Measurements from ENCODE around the gene CELSR1. TPM values are rescaled to one million over a fixed set of nuclear protein-coding genes. Genes with fewer than 3 reads are reported as not detected.

Gene CELSR1
- total RNA-seq, 1 experiment from 2014 or later = 33.2 TPM

DNA sequence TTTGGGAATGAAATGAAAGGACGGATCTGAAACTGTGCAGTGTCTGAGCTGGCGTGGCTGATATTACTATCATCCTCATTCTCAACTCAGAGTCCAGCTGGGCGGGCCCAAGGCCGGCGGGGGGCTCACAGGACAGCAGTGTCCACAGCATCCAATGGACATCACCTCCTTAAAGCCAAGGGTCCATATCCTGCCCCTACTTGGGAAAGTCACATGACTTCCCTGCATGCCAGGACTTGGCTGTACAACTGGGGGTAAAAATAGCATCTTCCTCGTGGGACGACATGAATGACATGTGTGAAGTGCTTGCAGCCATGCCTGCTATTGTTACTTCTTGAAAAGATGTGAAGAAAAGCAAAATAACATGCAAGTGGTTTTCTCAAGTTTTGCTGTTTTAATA is 119.7 kb downstream of the CELSR1 start:
- H3K27me3 Mint-ChIP-seq (ENCODE audit: insufficient read depth, unreplicated experiment) = no peaks in the 10 kb centered on the region
- Histone ChIP-seq H3K27me3 (replicated peaks; ENCODE audit: control insufficient read depth, insufficient read depth, low read length) (no peaks in the 10 kb centered on the region), H3K9me3 (no peaks in the 10 kb centered on the region), H3K4me3 (ENCODE audit: low read depth, low read length) (no peak overlapping the region), H3K4me1 (no peaks in the 10 kb centered on the region; the same call in 1 of the 2 replicates), H3K36me3 (ENCODE audit: control insufficient read depth, insufficient read depth, low read length) (no peaks in the 10 kb centered on the region; the same call in 1 of the 2 replicates)
- no peak overlapping the region for H3K4me3 Mint-ChIP-seq (ENCODE audit: unreplicated experiment)
- ChIA-PET POLR2A (interaction anchor here (0.5 kb wide), 1 partner anchor 23 kb away, joined by 3 read pairs; no protein-coding TSS in a partner anchor), CTCF (no interaction called here)
- TF ChIP-seq CTCF (IDR thresholded peaks at IDR 0.05; ENCODE audit: insufficient read depth in 1 of 2, low read depth in 1 of 2, low read length in 1 of 2, severe bottlenecking in 1 of 2, unreplicated experiment in 1 of 2) = no peak
- no peak overlapping the region for H3K27ac Mint-ChIP-seq (ENCODE audit: unreplicated experiment)
- intact Hi-C loops (cut with micrococcal nuclease; ENCODE audit: unreplicated experiment) = no loop called here
- H3K36me3 Mint-ChIP-seq (ENCODE audit: insufficient read depth, unreplicated experiment) = no peaks in the 10 kb centered on the region
- H3K9me3 Mint-ChIP-seq (ENCODE audit: unreplicated experiment) = no peaks in the 10 kb centered on the region
- no TSS peak for BruUV-seq (replicated peaks)
- no peak for DNase-seq
- H3K4me1 Mint-ChIP-seq (ENCODE audit: low read depth, unreplicated experiment) = peaks cover 6% of the 10 kb centered on the region

DNA sequence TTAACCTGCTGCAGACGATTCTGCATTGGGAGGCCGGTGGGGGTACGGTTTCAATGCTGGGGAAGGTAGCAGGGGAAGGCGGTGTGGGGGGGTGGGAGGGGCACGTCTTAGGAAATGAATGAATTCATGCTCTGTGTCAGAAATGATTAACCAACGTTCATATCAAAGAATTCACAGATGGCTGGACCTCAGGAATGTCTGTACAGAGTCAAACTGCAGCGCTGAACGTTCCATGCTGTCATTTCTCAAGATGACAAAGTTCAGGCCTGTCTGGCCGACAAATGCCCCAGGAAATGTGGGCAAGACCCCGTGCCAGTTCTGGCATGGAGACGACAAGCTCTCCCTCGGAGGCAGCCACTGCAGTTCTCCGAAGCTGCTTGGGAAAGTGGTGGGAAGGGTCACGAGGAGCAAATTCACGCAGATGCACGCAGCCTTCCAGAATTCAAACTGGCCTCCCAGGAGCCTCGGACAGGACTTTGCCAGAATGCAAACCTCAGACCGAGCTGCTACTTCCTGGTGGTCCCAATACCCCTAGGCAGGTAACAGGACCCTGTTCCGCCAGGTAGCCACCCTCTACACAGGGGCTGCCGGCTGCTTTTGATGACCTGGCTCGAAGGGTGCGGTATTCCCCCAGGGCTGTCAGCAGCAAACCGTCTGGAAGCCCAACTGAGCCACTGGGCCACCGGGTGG is 120.4 kb downstream of the CELSR1 start:
- Mint-ChIP-seq H3K4me1 (ENCODE audit: low read depth, unreplicated experiment) (peaks cover 6% of the 10 kb centered on the region), H3K27ac (ENCODE audit: unreplicated experiment) (no peak overlapping the region), H3K36me3 (ENCODE audit: insufficient read depth, unreplicated experiment) (no peaks in the 10 kb centered on the region), H3K4me3 (ENCODE audit: unreplicated experiment) (no peak overlapping the region), H3K9me3 (ENCODE audit: unreplicated experiment) (no peaks in the 10 kb centered on the region), H3K27me3 (ENCODE audit: insufficient read depth, unreplicated experiment) (no peaks in the 10 kb centered on the region)
- ChIA-PET CTCF (no interaction called here), POLR2A (no interaction called here)
- H3K9me3 ChIP-seq = no peaks in the 10 kb centered on the region
- TF ChIP-seq CTCF (IDR thresholded peaks at IDR 0.05; ENCODE audit: insufficient read depth in 1 of 2, low read depth in 1 of 2, low read length in 1 of 2, severe bottlenecking in 1 of 2, unreplicated experiment in 1 of 2) = no peak
- no peaks in the 10 kb centered on the region; the same call in 1 of the 2 replicates for H3K36me3 ChIP-seq (ENCODE audit: control insufficient read depth, insufficient read depth, low read length)
- no TSS peak for BruUV-seq (replicated peaks)
- no peaks in the 10 kb centered on the region; the same call in 1 of the 2 replicates for H3K4me1 ChIP-seq
- intact Hi-C loops (cut with micrococcal nuclease; ENCODE audit: unreplicated experiment) = no loop called here
- no peaks in the 10 kb centered on the region for H3K27me3 ChIP-seq (replicated peaks; ENCODE audit: control insufficient read depth, insufficient read depth, low read length)
- no peak for DNase-seq
- no peak overlapping the region for H3K4me3 ChIP-seq (ENCODE audit: low read depth, low read length)

- intact Hi-C loops (cut with micrococcal nuclease; ENCODE audit: unreplicated experiment) = no loop called here
- Mint-ChIP-seq H3K27ac (ENCODE audit: unreplicated experiment) (no peak overlapping the region), H3K9me3 (ENCODE audit: unreplicated experiment) (no peaks in the 10 kb centered on the region), H3K36me3 (ENCODE audit: insufficient read depth, unreplicated experiment) (no peaks in the 10 kb centered on the region), H3K27me3 (ENCODE audit: insufficient read depth, unreplicated experiment) (no peaks in the 10 kb centered on the region), H3K4me3 (ENCODE audit: unreplicated experiment) (no peak overlapping the region), H3K4me1 (ENCODE audit: low read depth, unreplicated experiment) (peaks cover 6% of the 10 kb centered on the region)
- no peaks in the 10 kb centered on the region; the same call in 1 of the 2 replicates for H3K4me1 ChIP-seq
- H3K27me3 ChIP-seq (replicated peaks; ENCODE audit: control insufficient read depth, insufficient read depth, low read length) = no peaks in the 10 kb centered on the region
- no peak for DNase-seq
- POLR2A ChIA-PET = no interaction called here
- no peak for TF ChIP-seq CTCF (IDR thresholded peaks at IDR 0.05; ENCODE audit: insufficient read depth in 1 of 2, low read depth in 1 of 2, low read length in 1 of 2, severe bottlenecking in 1 of 2, unreplicated experiment in 1 of 2)
- CTCF ChIA-PET = no interaction called here
- BruUV-seq (replicated peaks) = no TSS peak
- H3K9me3 ChIP-seq = no peaks in the 10 kb centered on the region
- H3K4me3 ChIP-seq (ENCODE audit: low read depth, low read length) = no peak overlapping the region
- no peaks in the 10 kb centered on the region; the same call in 1 of the 2 replicates for H3K36me3 ChIP-seq (ENCODE audit: control insufficient read depth, insufficient read depth, low read length)
These were observed 120.9 kb downstream of the CELSR1 start for GRCh38 chr22:46416520-46416871.
